GM18868 (cell line): ENCODE results near the gene MAT2B.

ENCODE experiments used
- ATAC-seq: cut with Tn5 transposase; IDR thresholded peaks from one replicate; pipeline ENCODE4 v1.9.1; 2021; ENCODE audit warnings: mild to moderate bottlenecking, moderate library complexity; ENCODE audit not compliant: unreplicated experiment

MAT2B gene

GRCh38 chr5:163548649-163549048 lies 43.2 kb downstream of the MAT2B start:
- ATAC-seq, result no peak

- no peak for ATAC-seq
Observed at GRCh38 chr5:163551156-163551555, 45.7 kb downstream of the MAT2B start.

- no peak for ATAC-seq
Observed at GRCh38 chr5:163552536-163552935, 47.1 kb downstream of the MAT2B start.

GRCh38 chr5:163561339-163561738 lies 55.9 kb downstream of the MAT2B start:
- ATAC-seq, result no peak

GRCh38 chr5:163562071-163562470 lies 56.7 kb downstream of the MAT2B start:
- ATAC-seq, result no peak

- no peak for ATAC-seq
Observed at GRCh38 chr5:163563112-163563511, 57.7 kb downstream of the MAT2B start.

GRCh38 chr5:163563880-163564279 lies 58.5 kb downstream of the MAT2B start:
- ATAC-seq, result no peak

GRCh38 chr5:163564321-163564938 lies 59.0 kb downstream of the MAT2B start:
- peak; percentile 36 for ATAC-seq

GRCh38 chr5:163565492-163565891 lies 60.1 kb downstream of the MAT2B start:
- ATAC-seq, result peak; percentile 2

- peak; percentile 84 for ATAC-seq
Observed at GRCh38 chr5:163565931-163566608, 60.7 kb downstream of the MAT2B start.

- ATAC-seq, result peak; percentile 12
Observed at GRCh38 chr5:163566678-163567077, 61.3 kb downstream of the MAT2B start.

- no peak for ATAC-seq
Observed at GRCh38 chr5:163567811-163568210, 62.4 kb downstream of the MAT2B start.
